ENCODE results near the gene ST6GAL1. TPM values are rescaled to one million over a fixed set of nuclear protein-coding genes. Genes with fewer than 3 reads are reported as not detected.

ST6GAL1 gene
- total RNA-seq, 1 donor = 3.3 TPM

DNA sequence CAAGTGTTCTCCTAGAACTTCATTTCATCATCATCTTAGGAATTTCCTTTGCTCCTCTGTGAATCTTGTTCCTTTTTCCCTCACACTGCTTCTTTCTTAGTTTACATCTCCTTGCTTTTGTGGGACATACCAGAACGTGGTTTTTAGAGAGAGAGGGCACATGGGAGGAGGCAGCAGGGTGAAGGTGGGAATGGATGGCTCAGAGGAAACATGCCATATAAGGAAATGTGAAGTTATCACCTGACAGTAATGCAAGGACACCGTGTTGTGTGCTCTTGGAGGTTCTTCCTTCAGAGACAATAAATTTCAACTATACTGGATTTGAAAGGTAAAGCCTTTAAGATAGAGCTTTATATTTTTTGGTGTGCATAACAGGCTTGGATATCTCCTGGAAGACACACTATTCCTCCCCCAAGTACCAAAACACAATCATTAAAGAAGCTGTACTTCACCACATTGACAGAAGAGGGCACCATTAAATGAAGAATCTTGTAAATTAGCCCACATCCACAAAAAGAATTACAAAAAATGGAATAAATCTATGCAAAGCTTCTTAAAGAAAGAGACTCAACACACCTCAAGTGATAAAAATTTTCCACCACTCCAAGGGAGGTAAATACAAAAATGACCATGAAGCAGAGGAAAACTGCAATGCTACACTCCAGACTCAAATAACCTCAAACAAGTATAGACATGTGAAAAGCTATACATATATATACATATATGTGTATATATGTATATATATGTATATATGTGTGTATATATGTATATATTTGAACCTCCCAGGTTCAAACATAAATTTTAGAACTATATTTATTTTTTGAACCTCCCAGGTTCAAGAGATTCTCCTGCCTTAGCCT, 182.8 kb downstream of the ST6GAL1 start:
- no peak overlapping the region for H3K4me3 ChIP-seq (ENCODE audit: low read depth, low read length)
- DNase-seq (ENCODE audit: low read depth) = peak; percentile 69
- TF ChIP-seq, protein P1, sequence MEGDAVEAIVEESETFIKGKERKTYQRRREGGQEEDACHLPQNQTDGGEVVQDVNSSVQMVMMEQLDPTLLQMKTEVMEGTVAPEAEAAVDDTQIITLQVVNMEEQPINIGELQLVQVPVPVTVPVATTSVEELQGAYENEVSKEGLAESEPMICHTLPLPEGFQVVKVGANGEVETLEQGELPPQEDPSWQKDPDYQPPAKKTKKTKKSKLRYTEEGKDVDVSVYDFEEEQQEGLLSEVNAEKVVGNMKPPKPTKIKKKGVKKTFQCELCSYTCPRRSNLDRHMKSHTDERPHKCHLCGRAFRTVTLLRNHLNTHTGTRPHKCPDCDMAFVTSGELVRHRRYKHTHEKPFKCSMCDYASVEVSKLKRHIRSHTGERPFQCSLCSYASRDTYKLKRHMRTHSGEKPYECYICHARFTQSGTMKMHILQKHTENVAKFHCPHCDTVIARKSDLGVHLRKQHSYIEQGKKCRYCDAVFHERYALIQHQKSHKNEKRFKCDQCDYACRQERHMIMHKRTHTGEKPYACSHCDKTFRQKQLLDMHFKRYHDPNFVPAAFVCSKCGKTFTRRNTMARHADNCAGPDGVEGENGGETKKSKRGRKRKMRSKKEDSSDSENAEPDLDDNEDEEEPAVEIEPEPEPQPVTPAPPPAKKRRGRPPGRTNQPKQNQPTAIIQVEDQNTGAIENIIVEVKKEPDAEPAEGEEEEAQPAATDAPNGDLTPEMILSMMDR (IDR thresholded peaks at IDR 0.05; ENCODE audit: insufficient read depth, low read length) = peak; percentile 58

DNA sequence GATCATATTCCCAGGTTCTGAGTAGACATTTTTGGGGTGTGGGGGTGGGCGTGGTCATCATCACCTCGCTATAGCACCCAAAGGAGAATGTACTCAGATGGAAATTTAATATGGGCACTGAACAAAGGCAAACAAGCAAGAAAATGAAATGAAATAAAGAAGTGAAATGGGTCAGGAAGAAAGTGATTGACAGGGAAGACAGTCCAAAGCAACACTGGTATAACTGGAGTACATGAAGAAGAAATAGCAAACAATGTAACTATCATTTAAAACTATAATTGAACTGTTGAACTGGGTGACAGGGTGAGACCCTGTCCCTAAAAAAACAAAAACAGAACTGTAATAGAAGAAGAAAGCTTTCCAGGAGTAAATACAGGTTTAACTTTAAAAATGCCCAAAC, 184.2 kb downstream of the ST6GAL1 start:
- TF ChIP-seq, protein P1 (IDR thresholded peaks at IDR 0.05; ENCODE audit: insufficient read depth, low read length) = no peak
- DNase-seq (ENCODE audit: low read depth) = no peak
- H3K4me3 ChIP-seq (ENCODE audit: low read depth, low read length) = no peak overlapping the region

DNA sequence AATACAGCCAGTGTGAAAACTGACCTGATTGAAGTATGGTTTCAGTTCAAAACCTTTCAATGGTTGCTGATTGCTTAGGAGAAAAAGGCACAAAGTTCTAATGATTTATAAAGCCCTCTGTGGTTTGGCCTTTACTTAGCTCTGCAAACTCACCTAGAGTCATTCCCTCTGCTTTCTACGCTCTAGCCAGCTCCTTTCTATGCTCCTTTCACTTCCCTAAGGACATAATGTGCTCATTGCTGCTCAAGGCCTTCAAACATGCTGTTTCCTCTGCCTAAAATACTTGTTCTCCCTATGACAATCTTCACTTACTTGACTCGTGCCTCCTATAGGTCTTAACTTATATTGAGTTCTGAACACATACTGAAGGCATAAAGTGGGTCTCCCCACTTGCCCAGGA, 190.0 kb downstream of the ST6GAL1 start:
- no peak for DNase-seq (ENCODE audit: low read depth)
- TF ChIP-seq, protein P1 (IDR thresholded peaks at IDR 0.05; ENCODE audit: insufficient read depth, low read length) = no peak
- H3K4me3 ChIP-seq (ENCODE audit: low read depth, low read length) = no peak overlapping the region

DNA sequence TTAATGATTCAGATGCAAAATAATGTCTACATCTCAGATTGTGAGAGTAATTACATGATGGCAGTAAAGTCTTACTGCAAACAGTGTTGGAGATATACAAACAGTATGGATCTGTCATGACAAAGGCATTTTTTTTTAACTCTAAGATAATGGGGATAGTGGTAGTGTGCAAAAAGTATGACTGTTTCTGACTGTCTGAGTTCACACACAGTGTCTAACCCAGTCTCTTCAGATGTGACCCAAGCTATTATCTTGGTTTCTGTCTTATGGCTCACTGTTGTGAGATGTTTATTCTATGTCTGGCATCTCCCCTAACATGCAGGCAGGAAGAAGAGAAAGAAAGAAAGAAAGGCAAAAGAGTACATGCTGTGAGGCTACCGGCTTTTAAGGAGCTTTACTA, 191.9 kb downstream of the ST6GAL1 start:
- H3K4me3 ChIP-seq (ENCODE audit: low read depth, low read length) = no peak overlapping the region
- peak; percentile 27 for DNase-seq (ENCODE audit: low read depth)
- TF ChIP-seq, protein P1 (IDR thresholded peaks at IDR 0.05; ENCODE audit: insufficient read depth, low read length) = no peak

DNA sequence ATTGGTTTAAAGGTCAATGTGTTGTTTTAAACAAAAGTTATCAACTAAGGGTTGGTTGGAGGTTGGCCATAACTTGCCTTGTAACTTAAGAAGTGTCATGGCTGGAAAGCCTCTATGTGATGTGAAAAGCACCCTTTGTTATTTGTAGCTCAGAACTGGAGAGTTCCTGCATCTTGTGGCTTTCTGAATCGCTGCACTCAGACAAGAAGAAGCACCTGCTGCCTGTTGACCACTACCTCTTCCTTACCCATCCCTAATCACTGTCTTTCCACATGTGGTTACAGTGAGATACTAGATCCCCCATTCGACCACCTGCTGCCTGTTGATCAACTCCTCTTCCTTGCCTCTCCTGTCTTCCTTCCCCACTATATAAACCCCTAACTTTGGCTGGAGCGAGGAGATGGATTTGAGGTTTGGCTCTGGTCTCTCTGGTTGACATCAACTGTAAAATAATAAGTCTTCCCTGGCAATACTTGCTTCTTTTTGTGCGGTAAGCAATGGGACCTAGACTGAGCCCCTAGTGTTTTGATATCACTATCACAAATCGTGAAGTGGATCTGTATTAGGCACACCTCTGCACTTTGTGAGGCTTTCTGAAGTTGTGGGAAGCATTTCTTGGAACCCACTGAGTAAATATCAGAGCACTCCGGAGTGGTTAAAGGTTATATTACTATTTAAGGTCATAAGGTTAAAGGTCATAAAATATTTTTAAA, 195.1 kb downstream of the ST6GAL1 start:
- H3K4me3 ChIP-seq (ENCODE audit: low read depth, low read length) = no peak overlapping the region
- no peak for DNase-seq (ENCODE audit: low read depth)
- TF ChIP-seq, protein P1 (IDR thresholded peaks at IDR 0.05; ENCODE audit: insufficient read depth, low read length) = no peak

Other genes starting within 250 kb of the ST6GAL1 start
- not detected in 2 replicates for gene KNG1, start 213.2 kb upstream of the ST6GAL1 start, total RNA-seq (ENCODE audit: low replicate concordance)
- gene EIF4A2, start 146.9 kb upstream of the ST6GAL1 start, total RNA-seq (ENCODE audit: low replicate concordance) = 383 and 640 TPM in 2 replicates
- 13.2 and 48.4 TPM in 2 replicates for gene RFC4, start 124.0 kb upstream of the ST6GAL1 start, total RNA-seq (ENCODE audit: low replicate concordance)
- gene ADIPOQ, start 87.8 kb upstream of the ST6GAL1 start, total RNA-seq (ENCODE audit: low replicate concordance) = not detected in 2 replicates
- 2.8 and 33.8 TPM in 2 replicates for gene RPL39L, start 209.0 kb downstream of the ST6GAL1 start, total RNA-seq (ENCODE audit: low replicate concordance)